ENCODE data around the gene TYK2. TPM values are rescaled to one million over a fixed set of nuclear protein-coding genes. Genes with fewer than 3 reads are reported as not detected.

TYK2 gene
- total and polyA plus RNA-seq, 2 of the 13 experiments (the other 11 are each of a cell fraction or from before 2014, with no cell fraction given) = 38.8 to 60.1 TPM

- TF ChIP-seq, protein P1, sequence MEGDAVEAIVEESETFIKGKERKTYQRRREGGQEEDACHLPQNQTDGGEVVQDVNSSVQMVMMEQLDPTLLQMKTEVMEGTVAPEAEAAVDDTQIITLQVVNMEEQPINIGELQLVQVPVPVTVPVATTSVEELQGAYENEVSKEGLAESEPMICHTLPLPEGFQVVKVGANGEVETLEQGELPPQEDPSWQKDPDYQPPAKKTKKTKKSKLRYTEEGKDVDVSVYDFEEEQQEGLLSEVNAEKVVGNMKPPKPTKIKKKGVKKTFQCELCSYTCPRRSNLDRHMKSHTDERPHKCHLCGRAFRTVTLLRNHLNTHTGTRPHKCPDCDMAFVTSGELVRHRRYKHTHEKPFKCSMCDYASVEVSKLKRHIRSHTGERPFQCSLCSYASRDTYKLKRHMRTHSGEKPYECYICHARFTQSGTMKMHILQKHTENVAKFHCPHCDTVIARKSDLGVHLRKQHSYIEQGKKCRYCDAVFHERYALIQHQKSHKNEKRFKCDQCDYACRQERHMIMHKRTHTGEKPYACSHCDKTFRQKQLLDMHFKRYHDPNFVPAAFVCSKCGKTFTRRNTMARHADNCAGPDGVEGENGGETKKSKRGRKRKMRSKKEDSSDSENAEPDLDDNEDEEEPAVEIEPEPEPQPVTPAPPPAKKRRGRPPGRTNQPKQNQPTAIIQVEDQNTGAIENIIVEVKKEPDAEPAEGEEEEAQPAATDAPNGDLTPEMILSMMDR (CRISPR knock-in tag; IDR thresholded peaks at IDR 0.05) = no peak
- TF ChIP-seq THRA (CRISPR knock-in tag; IDR thresholded peaks at IDR 0.05; ENCODE audit: borderline replicate concordance) (no peak), ZNF282 (IDR thresholded peaks at IDR 0.05; ENCODE audit: partially characterized antibody) (no peak), JUNB (CRISPR knock-in tag; IDR thresholded peaks at IDR 0.05; ENCODE audit: borderline replicate concordance) (no peak), ZNF235 (CRISPR knock-in tag; IDR thresholded peaks at IDR 0.05; ENCODE audit: borderline replicate concordance) (0 out of 2 replicates have a peak, but pooled peaks have one; percentile 62), ZNF839 (CRISPR knock-in tag; IDR thresholded peaks at IDR 0.05; ENCODE audit: borderline replicate concordance) (no peak), NBN (conservative IDR thresholded peaks at IDR 0.05) (no peak), MLLT10 (CRISPR knock-in tag; IDR thresholded peaks at IDR 0.05) (no peak), NFKBIZ (CRISPR knock-in tag; IDR thresholded peaks at IDR 0.05) (no peak), SP2 (CRISPR knock-in tag; IDR thresholded peaks at IDR 0.05) (peak; percentile 91), SNAI1 (CRISPR knock-in tag; IDR thresholded peaks at IDR 0.05; ENCODE audit: borderline replicate concordance) (no peak), ZSCAN29 (CRISPR knock-in tag; conservative IDR thresholded peaks at IDR 0.05) (no peak; the same call in 1 of the 2 replicates), MXI1 (IDR thresholded peaks at IDR 0.05; ENCODE audit: borderline replicate concordance, low read depth, low read length) (peak; percentile 74; the same call in 1 of the 3 replicates)
- TF ChIP-seq, protein P2, sequence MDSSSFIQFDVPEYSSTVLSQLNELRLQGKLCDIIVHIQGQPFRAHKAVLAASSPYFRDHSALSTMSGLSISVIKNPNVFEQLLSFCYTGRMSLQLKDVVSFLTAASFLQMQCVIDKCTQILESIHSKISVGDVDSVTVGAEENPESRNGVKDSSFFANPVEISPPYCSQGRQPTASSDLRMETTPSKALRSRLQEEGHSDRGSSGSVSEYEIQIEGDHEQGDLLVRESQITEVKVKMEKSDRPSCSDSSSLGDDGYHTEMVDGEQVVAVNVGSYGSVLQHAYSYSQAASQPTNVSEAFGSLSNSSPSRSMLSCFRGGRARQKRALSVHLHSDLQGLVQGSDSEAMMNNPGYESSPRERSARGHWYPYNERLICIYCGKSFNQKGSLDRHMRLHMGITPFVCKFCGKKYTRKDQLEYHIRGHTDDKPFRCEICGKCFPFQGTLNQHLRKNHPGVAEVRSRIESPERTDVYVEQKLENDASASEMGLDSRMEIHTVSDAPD (CRISPR knock-in tag; IDR thresholded peaks at IDR 0.05) = peak; percentile 27; the same call in 1 of the 2 replicates
- TF ChIP-seq, protein P3, sequence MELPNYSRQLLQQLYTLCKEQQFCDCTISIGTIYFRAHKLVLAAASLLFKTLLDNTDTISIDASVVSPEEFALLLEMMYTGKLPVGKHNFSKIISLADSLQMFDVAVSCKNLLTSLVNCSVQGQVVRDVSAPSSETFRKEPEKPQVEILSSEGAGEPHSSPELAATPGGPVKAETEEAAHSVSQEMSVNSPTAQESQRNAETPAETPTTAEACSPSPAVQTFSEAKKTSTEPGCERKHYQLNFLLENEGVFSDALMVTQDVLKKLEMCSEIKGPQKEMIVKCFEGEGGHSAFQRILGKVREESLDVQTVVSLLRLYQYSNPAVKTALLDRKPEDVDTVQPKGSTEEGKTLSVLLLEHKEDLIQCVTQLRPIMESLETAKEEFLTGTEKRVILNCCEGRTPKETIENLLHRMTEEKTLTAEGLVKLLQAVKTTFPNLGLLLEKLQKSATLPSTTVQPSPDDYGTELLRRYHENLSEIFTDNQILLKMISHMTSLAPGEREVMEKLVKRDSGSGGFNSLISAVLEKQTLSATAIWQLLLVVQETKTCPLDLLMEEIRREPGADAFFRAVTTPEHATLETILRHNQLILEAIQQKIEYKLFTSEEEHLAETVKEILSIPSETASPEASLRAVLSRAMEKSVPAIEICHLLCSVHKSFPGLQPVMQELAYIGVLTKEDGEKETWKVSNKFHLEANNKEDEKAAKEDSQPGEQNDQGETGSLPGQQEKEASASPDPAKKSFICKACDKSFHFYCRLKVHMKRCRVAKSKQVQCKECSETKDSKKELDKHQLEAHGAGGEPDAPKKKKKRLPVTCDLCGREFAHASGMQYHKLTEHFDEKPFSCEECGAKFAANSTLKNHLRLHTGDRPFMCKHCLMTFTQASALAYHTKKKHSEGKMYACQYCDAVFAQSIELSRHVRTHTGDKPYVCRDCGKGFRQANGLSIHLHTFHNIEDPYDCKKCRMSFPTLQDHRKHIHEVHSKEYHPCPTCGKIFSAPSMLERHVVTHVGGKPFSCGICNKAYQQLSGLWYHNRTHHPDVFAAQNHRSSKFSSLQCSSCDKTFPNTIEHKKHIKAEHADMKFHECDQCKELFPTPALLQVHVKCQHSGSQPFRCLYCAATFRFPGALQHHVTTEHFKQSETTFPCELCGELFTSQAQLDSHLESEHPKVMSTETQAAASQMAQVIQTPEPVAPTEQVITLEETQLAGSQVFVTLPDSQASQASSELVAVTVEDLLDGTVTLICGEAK (IDR thresholded peaks at IDR 0.05) = no peak
- TF ChIP-seq, protein P3 (CRISPR knock-in tag; IDR thresholded peaks at IDR 0.05) = no peak
Observed at GRCh38 chr19:10380313-10381102, at the start of gene TYK2 (continued).
